Measurements from ENCODE around the gene NAGPA.
"Not testable (repeated sequence)": the region's sequence is repeated elsewhere in the genome, so short reads cannot be mapped to it uniquely, and the experiment has no call there.

Gene NAGPA

GRCh38 chr16:5033256-5034166, at the start of gene NAGPA:
NAGPA (minus strand) TSS chr16:5033935; CDS start chr16:5033914, 21 bp downstream.
- DNase-seq = peak; percentile 40 to 95 (median 83)

- DNase-seq = not testable (repeated sequence)
Observed at GRCh38 chr16:5080996-5081395, 47.3 kb upstream of the NAGPA start.

- not testable (repeated sequence) for DNase-seq
Observed at GRCh38 chr16:5080461-5080860, 46.7 kb upstream of the NAGPA start.

GRCh38 chr16:5078626-5079025, 44.9 kb upstream of the NAGPA start:
- DNase-seq = no peak

GRCh38 chr16:5077304-5077703, 43.6 kb upstream of the NAGPA start:
- no peak for DNase-seq

- no peak for DNase-seq
Observed at GRCh38 chr16:5075637-5076036, 41.9 kb upstream of the NAGPA start.

GRCh38 chr16:5073771-5074170, 40.0 kb upstream of the NAGPA start:
- DNase-seq = not testable (repeated sequence)

- no peak for DNase-seq
Observed at GRCh38 chr16:5073279-5073629, 39.5 kb upstream of the NAGPA start.

GRCh38 chr16:5072334-5073278, 38.9 kb upstream of the NAGPA start:
- DNase-seq = no peak

- peak in 57 of 58 donors; percentile 47 to 90 (median 81) for DNase-seq
Observed at GRCh38 chr16:5071681-5072333, 38.1 kb upstream of the NAGPA start, which contains the start of gene ALG1. ALG1 (plus strand) TSS chr16:5071843; CDS start chr16:5071850, 7 bp downstream.

- DNase-seq = no peak
Observed at GRCh38 chr16:5071341-5071680, 37.6 kb upstream of the NAGPA start.

- no peak for DNase-seq
Observed at GRCh38 chr16:5070431-5071186, 36.9 kb upstream of the NAGPA start.

- DNase-seq = no peak
Observed at GRCh38 chr16:5069854-5070253, 36.1 kb upstream of the NAGPA start.

GRCh38 chr16:5069048-5069447, 35.3 kb upstream of the NAGPA start:
- DNase-seq = no peak

GRCh38 chr16:5066511-5066910, 32.8 kb upstream of the NAGPA start:
- no peak for DNase-seq

GRCh38 chr16:5065813-5066212, 32.1 kb upstream of the NAGPA start, which contains the start of gene C16orf89:
C16orf89 (minus strand) TSS chr16:5065956; CDS start chr16:5065908, 48 bp downstream.
- DNase-seq = peak in 50 of 58 donors; percentile 3 to 88 (median 66)

GRCh38 chr16:5065326-5065725, 31.6 kb upstream of the NAGPA start:
- no peak for DNase-seq

GRCh38 chr16:5064915-5065314, 31.2 kb upstream of the NAGPA start:
- no peak for DNase-seq

- DNase-seq = no peak
Observed at GRCh38 chr16:5062790-5063765, 29.3 kb upstream of the NAGPA start.

All from anterior cingulate cortex (tissue), 58 donors.